Osteoblast (primary cell): ENCODE measurements around the gene NCOA6. TPM values are rescaled to one million over a fixed set of nuclear protein-coding genes. Genes with fewer than 3 reads are reported as not detected.

Source experiments
- DNase-seq: peaks from one replicate; pipeline ENCODE4 v3.0.0; 2011; ENCODE audit warnings: low spot score, mixed read lengths; ENCODE audit not compliant: insufficient read length; ENCODE audit errors: missing footprints
- H2AFZ ChIP-seq: 2 replicates; pipeline ENCODE4 v1.6.0; 2011; ENCODE audit warnings: mild to moderate bottlenecking, low read length
- H3K27ac ChIP-seq: 2 replicates; pipeline ENCODE4 v1.5.1; 2011; ENCODE audit warnings: mild to moderate bottlenecking, low read depth, low read length, moderate library complexity
- H3K27me3 ChIP-seq: 2 replicates; pipeline ENCODE4 v1.6.0; 2012; ENCODE audit warnings: mild to moderate bottlenecking, control low read depth, inconsistent platforms, low read length, moderate library complexity; ENCODE audit not compliant: insufficient read depth
- H3K36me3 ChIP-seq: 2 replicates; pipeline ENCODE4 v1.5.1; 2011; ENCODE audit warnings: mild to moderate bottlenecking, low read length, control low read depth, moderate library complexity; ENCODE audit not compliant: insufficient read depth
- H3K4me1 ChIP-seq: 2 replicates; pipeline ENCODE4 v1.5.1; 2011; ENCODE audit warnings: mild to moderate bottlenecking, low read length, control low read depth, moderate library complexity; ENCODE audit not compliant: insufficient read depth
- H3K4me2 ChIP-seq: 2 replicates; pipeline ENCODE4 v1.6.0; 2011; ENCODE audit warnings: mild to moderate bottlenecking, low read length; ENCODE audit not compliant: insufficient read depth
- H3K4me3 ChIP-seq: fragments of 200-600 bp; sonication (generic); 3 replicates; pipeline ENCODE4 v1.5.1; 2012; ENCODE audit warnings: mild to moderate bottlenecking, low read length, inconsistent platforms; ENCODE audit not compliant: insufficient read depth
- H3K79me2 ChIP-seq: 2 replicates; pipeline ENCODE4 v1.6.0; 2012; ENCODE audit warnings: mild to moderate bottlenecking, low read length, control low read depth, inconsistent platforms; ENCODE audit not compliant: insufficient read depth
- H3K9me3 ChIP-seq: 2 replicates; pipeline ENCODE4 v1.5.1; 2011; ENCODE audit warnings: low read depth, low read length, control low read depth
- H4K20me1 ChIP-seq: 2 replicates; pipeline ENCODE4 v1.6.0; 2012; ENCODE audit warnings: mild to moderate bottlenecking, low read length, control low read depth; ENCODE audit not compliant: insufficient read depth
- total RNA-seq: library from RNA; depleted of rRNA; stranded (reverse); fragments of >200 nt; gene quantifications from 2 replicates; pipeline ENCODE4 v1.2.3, GENCODE V29; 2012
- TF ChIP-seq, protein P1 (sequence below): IDR thresholded peaks from 2 replicates; pipeline ENCODE4 v1.5.1; 2011; ENCODE audit warnings: mild to moderate bottlenecking, low read depth, low read length, moderate library complexity; ENCODE audit errors: extremely low read depth

NCOA6 gene
- 8.7 and 10.6 TPM in 2 replicates for total RNA-seq

DNA sequence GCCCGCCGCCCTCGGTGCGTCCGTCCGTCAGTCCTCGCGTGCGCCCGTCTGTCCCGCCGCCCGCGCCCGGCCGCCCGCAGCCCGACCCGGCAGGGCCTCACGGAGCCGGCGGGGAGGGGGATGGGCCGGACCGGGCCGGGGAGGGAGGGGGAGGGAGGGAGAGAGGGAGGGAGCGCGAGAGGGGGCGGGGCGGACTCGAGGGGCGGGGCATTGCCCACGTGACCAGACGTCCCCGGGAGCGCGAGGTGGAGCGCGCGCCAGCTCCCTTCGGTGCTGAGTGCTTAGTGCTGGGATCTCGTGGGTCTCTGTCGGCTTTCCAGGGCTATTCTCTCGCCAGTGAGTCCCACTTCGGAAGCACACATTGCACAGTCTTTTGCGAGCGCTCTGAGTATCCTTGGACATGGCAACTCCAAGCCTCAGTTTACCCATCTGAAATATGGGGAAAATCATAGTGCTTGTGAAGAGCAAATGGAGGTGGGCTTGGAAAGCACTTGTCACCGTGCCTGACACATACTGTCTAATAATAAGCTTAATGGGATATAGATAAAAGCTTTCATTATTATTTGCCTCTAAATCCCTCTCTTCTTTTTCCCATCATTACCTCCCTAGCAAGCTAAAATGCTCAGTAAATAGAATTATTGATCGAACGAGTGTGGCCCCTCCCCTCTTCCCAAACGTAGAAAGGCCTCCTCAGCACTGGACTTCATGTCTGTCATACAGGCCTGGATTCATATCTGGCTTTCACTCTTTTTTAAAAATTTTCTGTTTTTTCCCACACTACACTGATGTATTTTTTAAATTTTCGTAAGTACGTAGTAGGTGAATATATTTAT lies at the start of gene NCOA6:
TSS of gene NCOA6 (minus strand) at position 122 of the 833 bp plus-strand sequence. CDS start 43,296 bp downstream, outside the sequence.
- H3K9me3 ChIP-seq: no peaks in the 10 kb centered on the region
- H3K79me2 ChIP-seq: peaks cover 44% of the 10 kb centered on the region
- peak within 1 kb of the TSS; percentile 93 for H2AFZ ChIP-seq
- TF ChIP-seq, protein P1, sequence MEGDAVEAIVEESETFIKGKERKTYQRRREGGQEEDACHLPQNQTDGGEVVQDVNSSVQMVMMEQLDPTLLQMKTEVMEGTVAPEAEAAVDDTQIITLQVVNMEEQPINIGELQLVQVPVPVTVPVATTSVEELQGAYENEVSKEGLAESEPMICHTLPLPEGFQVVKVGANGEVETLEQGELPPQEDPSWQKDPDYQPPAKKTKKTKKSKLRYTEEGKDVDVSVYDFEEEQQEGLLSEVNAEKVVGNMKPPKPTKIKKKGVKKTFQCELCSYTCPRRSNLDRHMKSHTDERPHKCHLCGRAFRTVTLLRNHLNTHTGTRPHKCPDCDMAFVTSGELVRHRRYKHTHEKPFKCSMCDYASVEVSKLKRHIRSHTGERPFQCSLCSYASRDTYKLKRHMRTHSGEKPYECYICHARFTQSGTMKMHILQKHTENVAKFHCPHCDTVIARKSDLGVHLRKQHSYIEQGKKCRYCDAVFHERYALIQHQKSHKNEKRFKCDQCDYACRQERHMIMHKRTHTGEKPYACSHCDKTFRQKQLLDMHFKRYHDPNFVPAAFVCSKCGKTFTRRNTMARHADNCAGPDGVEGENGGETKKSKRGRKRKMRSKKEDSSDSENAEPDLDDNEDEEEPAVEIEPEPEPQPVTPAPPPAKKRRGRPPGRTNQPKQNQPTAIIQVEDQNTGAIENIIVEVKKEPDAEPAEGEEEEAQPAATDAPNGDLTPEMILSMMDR: no peak
- peaks cover 37% of the 10 kb centered on the region for H4K20me1 ChIP-seq
- H3K27me3 ChIP-seq: peaks cover 6% of the 10 kb centered on the region
- H3K4me2 ChIP-seq: peak within 1 kb of the TSS; percentile 99
- H3K4me3 ChIP-seq: peak within 1 kb of the TSS; percentile 99
- no peaks in the 10 kb centered on the region for H3K36me3 ChIP-seq
- H3K27ac ChIP-seq: peak within 1 kb of the TSS; percentile 79
- peaks cover 14% of the 10 kb centered on the region for H3K4me1 ChIP-seq
- DNase-seq: peak; percentile 97

DNA sequence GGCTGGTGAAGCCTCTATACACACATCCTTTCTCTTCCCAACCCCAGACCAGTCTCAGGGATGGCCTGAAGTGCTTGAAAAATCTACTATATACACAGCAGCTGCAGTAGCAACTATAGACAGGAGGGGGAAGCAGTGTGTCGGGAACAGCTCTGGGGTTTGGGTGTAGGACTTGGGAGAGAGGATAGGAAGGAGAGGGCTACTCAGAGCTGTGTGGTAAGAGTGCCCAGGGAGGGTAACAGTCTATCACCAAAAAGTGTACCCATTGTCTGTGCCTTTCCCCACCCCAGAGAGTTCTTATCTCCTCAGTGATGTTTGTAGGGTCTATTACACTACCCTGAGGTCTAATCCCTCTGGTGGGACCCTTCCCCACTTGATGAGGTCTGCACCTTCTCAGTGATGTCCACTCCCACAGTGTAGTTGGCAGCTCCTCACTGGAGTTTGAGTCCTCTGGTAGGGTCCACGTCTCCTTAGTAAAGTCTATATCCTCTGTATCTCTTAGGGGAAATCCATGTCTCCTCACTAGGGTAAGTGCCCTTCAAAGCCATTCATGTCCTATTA lies 48.7 kb upstream of the NCOA6 start:
- TF ChIP-seq, protein P1: peak; percentile 97
- Histone ChIP-seq H4K20me1 (peaks cover 8% of the 10 kb centered on the region), H3K27ac (no peak overlapping the region), H3K4me3 (no peak overlapping the region), H3K79me2 (peaks cover 17% of the 10 kb centered on the region), H3K27me3 (no peaks in the 10 kb centered on the region), H3K4me2 (no peak overlapping the region), H3K4me1 (peaks cover 31% of the 10 kb centered on the region), H3K36me3 (no peaks in the 10 kb centered on the region), H3K9me3 (no peaks in the 10 kb centered on the region), H2AFZ (no peak overlapping the region)
- DNase-seq: peak; percentile 96

DNA sequence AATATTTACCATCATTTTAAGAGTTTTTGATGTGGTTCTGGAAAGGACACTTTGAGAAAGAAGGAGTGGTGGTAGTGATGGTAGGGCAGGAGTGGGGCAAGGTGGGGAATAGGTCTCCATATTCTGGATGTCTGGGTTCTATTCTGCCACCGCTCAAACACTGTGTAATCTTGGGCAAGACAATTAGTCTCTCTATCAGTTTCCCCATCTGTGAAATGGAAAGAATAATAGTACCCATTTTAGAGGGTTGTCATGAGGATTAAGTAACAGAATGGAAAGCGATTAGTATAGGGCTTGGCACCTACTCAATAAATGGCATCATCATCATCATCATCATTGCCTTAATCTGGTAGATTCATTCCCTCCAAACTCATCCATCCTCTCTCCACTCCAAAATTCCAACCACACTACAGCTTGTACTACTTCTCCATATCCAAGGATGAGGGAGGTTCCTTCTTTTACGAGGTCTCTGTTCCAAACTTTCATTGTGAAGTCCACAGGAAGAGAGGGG lies 48.2 kb upstream of the NCOA6 start:
- TF ChIP-seq, protein P1: no peak
- H3K4me3 ChIP-seq: no peak overlapping the region

DNA sequence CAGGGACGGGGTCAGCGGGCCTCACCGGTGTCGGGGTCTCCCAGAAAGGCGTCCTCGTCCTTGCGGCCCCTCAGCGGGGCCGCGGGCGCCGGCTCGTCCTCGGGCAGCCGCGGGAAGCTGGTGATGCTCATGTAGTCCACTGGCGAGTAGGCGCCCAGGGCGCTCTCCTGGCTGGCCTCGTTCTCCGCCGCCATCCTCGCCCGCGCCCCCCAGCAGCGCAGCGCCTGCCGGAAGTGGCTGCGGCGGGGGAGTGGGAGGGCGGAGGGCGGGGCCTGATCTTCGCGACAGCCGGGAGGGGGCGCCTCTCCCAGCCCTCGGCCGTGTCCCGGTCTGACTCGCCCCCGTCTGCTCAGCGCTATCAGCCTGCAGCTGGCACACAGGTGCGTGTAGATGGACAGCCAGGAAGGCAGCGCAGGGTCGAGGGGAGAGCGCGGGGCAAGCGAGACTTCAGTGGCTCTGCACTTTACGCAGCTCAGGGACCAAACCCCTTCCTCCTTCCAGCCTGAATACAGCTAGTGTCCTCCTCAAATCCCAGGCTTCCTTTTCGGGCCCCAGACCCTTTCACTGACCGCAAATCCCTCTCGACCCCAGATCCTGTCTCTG lies 47.3 kb upstream of the NCOA6 start, which contains the start of gene GGT7:
TSS of gene GGT7 (minus strand) at position 235 of the 603 bp plus-strand sequence. CDS start at position 194, 41 bp downstream.
- TF ChIP-seq, protein P1: peak; percentile 44
- Histone ChIP-seq H3K36me3 (no peaks in the 10 kb centered on the region), H3K4me3 (peak within 1 kb of the TSS; percentile 80), H3K4me2 (peak within 1 kb of the TSS; percentile 94), H3K27ac (peak within 1 kb of the TSS; percentile 36), H3K9me3 (no peaks in the 10 kb centered on the region), H4K20me1 (peaks cover 3% of the 10 kb centered on the region), H3K4me1 (peaks cover 31% of the 10 kb centered on the region), H3K27me3 (no peaks in the 10 kb centered on the region), H3K79me2 (peaks cover 8% of the 10 kb centered on the region), H2AFZ (peak within 1 kb of the TSS; percentile 98)
- peak; percentile 97 for DNase-seq

More for the DNA sequence above, 48.2 kb upstream of the NCOA6 start:
- H3K27ac ChIP-seq: no peak overlapping the region
- H2AFZ ChIP-seq: peak overlapping the region; percentile 98
- peak overlapping the region; percentile 94 for H3K4me2 ChIP-seq
- DNase-seq: no peak
- peaks cover 8% of the 10 kb centered on the region for H4K20me1 ChIP-seq
- H3K79me2 ChIP-seq: peaks cover 16% of the 10 kb centered on the region
- no peaks in the 10 kb centered on the region for H3K27me3 ChIP-seq
- no peaks in the 10 kb centered on the region for H3K36me3 ChIP-seq
- H3K9me3 ChIP-seq: no peaks in the 10 kb centered on the region
- H3K4me1 ChIP-seq: peaks cover 31% of the 10 kb centered on the region
